IMR-90 (cell line): ENCODE results near the gene PEX26.

Source experiments
- BHLHE40 ChIP-seq: fragments of 150-350 bp; IDR thresholded peaks from 2 replicates; pipeline ENCODE4 v1.6.1; 2016; ENCODE audit warnings: mild to moderate bottlenecking, low read depth, low read length
- CEBPB ChIP-seq: IDR thresholded peaks from 2 replicates; pipeline ENCODE4 v1.6.1; 2012; ENCODE audit warnings: low read depth, low read length, improper control_type of control experiment
- MAFK ChIP-seq: IDR thresholded peaks from 2 replicates; pipeline ENCODE4 v1.6.1; 2012; ENCODE audit warnings: low read depth, low read length, improper control_type of control experiment
- MAZ ChIP-seq: IDR thresholded peaks from 2 replicates; pipeline ENCODE4 v1.6.1; 2012; ENCODE audit warnings: low read depth, mild to moderate bottlenecking, low read length, improper control_type of control experiment, moderate library complexity, borderline replicate concordance
- MXI1 ChIP-seq: IDR thresholded peaks from 2 replicates; pipeline ENCODE4 v1.6.1; 2012; ENCODE audit warnings: low read depth, mild to moderate bottlenecking, low read length, moderate library complexity, borderline replicate concordance
- NFE2L2 ChIP-seq: fragments of 150-350 bp; IDR thresholded peaks from 2 replicates; pipeline ENCODE4 v1.6.1; 2016; ENCODE audit warnings: low read depth, mild to moderate bottlenecking, low read length
- POLR2A ChIP-seq: IDR thresholded peaks from 2 replicates; pipeline ENCODE4 v1.6.1; 2012; ENCODE audit warnings: mild to moderate bottlenecking, low read depth, low read length
- RAD21 ChIP-seq: IDR thresholded peaks from 2 replicates; pipeline ENCODE4 v1.6.1; 2012; ENCODE audit warnings: low read length, improper control_type of control experiment
- RFX5 ChIP-seq: IDR thresholded peaks from 2 replicates; pipeline ENCODE4 v1.8.0; 2012; ENCODE audit warnings: low read depth, mild to moderate bottlenecking, low read length, moderate library complexity
- SMC3 ChIP-seq: fragments of 150-350 bp; IDR thresholded peaks from 2 replicates; pipeline ENCODE4 v1.6.1; 2016; ENCODE audit warnings: low read depth, mild to moderate bottlenecking, antibody characterized with exemption, low read length, moderate library complexity
- TF ChIP-seq, protein P1 (sequence below): conservative IDR thresholded peaks from 2 replicates; pipeline ENCODE4 v1.5.1; 2012; ENCODE audit warnings: mild to moderate bottlenecking, low read depth, low read length, improper control_type of control experiment
- TF ChIP-seq, protein P2 (sequence below): fragments of 150-350 bp; IDR thresholded peaks from 2 replicates; pipeline ENCODE4 v1.6.1; 2016; ENCODE audit warnings: low read depth, mild to moderate bottlenecking, low read length, moderate library complexity, borderline replicate concordance
- TF ChIP-seq, protein P3 (sequence below): fragments of 150-350 bp; IDR thresholded peaks from 2 replicates; pipeline ENCODE4 v1.6.1; 2017; ENCODE audit warnings: mild to moderate bottlenecking, antibody characterized with exemption, low read length, low read depth

DNA sequence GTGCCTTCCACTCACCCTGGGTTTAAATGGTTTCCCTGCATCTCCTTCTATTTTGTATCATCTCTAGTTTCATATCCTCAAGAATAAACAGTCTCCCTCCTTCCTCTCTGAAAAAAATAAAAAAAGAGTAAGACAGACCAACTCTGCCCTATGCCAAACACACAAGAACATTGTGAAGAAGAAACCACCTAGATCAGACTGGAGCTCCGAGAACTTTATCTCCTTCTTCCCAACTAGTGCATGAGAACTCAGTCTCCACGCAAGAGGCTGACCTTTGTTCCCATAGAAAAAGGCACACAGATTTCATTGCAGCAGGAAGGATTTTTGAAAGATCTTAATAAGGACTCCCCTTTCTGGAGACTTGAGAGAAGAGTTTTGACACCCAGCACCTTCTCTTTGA lies 8.7 kb upstream of the PEX26 start:
- TF ChIP-seq SMC3 (no peak), RAD21 (no peak), NFE2L2 (no peak), POLR2A (no peak), MXI1 (no peak), CEBPB (no peak), MAZ (no peak), MAFK (no peak), RFX5 (no peak), BHLHE40 (no peak)
- TF ChIP-seq, protein P1, sequence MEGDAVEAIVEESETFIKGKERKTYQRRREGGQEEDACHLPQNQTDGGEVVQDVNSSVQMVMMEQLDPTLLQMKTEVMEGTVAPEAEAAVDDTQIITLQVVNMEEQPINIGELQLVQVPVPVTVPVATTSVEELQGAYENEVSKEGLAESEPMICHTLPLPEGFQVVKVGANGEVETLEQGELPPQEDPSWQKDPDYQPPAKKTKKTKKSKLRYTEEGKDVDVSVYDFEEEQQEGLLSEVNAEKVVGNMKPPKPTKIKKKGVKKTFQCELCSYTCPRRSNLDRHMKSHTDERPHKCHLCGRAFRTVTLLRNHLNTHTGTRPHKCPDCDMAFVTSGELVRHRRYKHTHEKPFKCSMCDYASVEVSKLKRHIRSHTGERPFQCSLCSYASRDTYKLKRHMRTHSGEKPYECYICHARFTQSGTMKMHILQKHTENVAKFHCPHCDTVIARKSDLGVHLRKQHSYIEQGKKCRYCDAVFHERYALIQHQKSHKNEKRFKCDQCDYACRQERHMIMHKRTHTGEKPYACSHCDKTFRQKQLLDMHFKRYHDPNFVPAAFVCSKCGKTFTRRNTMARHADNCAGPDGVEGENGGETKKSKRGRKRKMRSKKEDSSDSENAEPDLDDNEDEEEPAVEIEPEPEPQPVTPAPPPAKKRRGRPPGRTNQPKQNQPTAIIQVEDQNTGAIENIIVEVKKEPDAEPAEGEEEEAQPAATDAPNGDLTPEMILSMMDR: no peak
- TF ChIP-seq, protein P2, sequence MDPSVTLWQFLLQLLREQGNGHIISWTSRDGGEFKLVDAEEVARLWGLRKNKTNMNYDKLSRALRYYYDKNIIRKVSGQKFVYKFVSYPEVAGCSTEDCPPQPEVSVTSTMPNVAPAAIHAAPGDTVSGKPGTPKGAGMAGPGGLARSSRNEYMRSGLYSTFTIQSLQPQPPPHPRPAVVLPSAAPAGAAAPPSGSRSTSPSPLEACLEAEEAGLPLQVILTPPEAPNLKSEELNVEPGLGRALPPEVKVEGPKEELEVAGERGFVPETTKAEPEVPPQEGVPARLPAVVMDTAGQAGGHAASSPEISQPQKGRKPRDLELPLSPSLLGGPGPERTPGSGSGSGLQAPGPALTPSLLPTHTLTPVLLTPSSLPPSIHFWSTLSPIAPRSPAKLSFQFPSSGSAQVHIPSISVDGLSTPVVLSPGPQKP: no peak
- TF ChIP-seq, protein P3, sequence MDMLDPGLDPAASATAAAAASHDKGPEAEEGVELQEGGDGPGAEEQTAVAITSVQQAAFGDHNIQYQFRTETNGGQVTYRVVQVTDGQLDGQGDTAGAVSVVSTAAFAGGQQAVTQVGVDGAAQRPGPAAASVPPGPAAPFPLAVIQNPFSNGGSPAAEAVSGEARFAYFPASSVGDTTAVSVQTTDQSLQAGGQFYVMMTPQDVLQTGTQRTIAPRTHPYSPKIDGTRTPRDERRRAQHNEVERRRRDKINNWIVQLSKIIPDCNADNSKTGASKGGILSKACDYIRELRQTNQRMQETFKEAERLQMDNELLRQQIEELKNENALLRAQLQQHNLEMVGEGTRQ: no peak
